ENCODE results near the gene MAGEA6.
"Not testable (repeated sequence)": the region's sequence is repeated elsewhere in the genome, so short reads cannot be mapped to it uniquely, and the experiment has no call there.

MAGEA6 gene, protein sequence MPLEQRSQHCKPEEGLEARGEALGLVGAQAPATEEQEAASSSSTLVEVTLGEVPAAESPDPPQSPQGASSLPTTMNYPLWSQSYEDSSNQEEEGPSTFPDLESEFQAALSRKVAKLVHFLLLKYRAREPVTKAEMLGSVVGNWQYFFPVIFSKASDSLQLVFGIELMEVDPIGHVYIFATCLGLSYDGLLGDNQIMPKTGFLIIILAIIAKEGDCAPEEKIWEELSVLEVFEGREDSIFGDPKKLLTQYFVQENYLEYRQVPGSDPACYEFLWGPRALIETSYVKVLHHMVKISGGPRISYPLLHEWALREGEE

DNA sequence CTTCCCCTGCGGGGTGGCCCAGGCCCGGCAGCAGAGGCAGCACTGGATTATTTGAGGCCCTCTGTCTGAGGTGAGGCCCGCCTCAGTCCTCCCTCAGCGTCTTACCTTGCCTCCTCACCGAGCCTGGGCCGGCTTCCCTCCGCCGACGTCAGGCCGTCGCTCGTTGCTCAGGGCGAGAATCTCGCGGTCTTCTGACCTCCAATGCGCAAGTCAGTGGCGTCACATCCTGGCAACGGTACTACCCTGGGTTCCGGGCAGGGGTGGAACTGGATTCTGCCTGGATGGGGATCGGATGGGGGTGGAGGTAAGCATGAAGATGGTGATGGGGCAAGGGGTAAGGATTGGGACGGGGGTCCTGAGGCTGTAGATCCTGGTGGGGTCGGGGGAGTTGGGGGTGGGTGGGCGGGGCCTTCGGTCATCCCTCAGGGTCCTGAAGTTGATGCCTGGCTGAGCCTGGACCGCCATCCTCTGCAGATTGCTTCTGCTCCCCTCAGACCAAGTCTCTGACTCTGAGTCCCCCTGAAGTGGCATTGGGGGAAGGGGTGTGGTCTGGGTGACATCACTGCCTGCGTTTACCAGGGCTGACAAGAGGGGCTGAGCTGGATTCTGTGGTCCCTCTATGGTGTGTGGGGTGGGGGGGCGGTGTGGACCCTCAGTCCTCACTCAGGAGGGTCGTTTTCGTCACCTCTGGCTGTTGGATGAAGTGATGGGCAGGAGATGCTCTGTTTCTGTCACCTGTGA is at the start of gene MAGEA6:
Gene MAGEA6, minus strand, starts transcription at position 141 of the 741 bp plus-strand sequence. CDS start 2,039 bp downstream, outside the sequence.
- not testable (repeated sequence) for TF ChIP-seq GATA3, GATA2 (IDR thresholded peaks at IDR 0.05; ENCODE audit: low read depth, low read length)

DNA sequence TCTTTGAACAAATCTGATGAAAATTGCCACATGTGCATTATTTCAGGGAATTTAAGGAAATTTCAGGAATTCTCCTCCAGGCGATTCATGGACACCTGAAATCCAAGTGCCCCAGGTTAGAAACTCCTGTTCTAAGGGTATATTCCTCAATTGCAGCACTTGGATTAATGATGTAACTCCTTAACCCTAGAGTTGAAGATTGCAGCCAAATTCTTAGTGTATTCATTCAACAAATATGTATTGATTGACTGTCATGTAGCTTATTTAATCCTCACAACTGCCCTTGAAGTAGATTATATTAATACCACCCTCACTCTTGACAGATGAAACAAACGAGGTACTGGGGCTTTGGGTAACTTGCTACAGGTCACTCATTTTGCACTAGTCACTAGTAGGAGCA is 49.8 kb upstream of the MAGEA6 start:
- TF ChIP-seq GATA2 (IDR thresholded peaks at IDR 0.05; ENCODE audit: low read depth, low read length) = no peak
- no peak for TF ChIP-seq GATA3 (IDR thresholded peaks at IDR 0.05; ENCODE audit: low read depth, low read length)

DNA sequence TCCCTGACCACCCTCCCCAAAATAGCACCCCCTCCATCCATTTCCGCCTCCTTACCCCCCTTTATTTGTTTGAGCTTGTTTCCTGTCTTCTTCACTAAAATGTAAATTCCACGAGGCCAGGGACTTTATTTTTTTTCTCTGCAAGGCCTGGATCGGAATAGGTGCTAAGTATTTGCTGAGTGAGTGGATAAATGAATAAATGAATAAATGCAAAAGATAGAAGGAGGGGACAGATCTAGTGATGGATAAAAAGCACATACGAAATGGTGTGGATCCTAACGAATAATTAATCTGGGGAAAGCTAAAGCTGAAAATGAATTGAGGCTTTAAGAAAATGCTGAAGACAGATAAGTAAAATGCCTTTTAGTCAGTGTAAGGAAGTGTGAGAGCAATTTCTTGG is 48.9 kb upstream of the MAGEA6 start:
- no peak for TF ChIP-seq GATA2 (IDR thresholded peaks at IDR 0.05; ENCODE audit: low read depth, low read length)

DNA sequence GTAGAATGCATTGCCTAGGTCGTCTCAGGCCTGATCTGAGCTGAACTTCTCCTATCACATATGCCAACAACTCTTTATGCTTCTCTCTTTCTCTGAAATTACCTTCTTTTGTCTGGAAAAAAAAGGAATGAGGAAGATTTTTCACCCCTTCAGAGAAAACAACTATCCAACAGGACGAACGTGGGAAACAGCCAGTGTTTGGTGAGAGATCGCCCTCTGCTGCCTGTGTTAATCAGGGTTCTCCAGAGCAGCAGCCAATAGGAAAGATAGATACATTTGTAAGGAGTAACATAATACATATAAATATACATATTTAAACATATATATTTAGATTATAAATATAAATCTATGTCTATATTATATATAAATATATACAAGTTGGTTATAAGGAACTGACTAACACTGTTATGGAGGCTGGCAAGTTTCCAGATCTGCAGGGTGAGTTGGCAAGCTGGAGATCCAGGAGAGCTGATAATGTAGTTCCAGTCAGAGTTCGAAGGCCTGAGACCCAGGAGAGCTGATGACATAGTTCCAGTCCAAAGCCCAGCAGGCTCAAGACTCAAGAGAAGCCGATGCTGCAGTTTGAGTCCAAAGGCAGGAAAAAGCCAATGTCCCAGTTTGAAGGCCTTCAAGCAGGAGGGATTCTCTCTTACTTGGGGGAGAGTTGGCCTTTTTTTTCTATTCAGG is 47.7 kb upstream of the MAGEA6 start:
- TF ChIP-seq GATA3 (IDR thresholded peaks at IDR 0.05; ENCODE audit: low read depth, low read length) (no peak), GATA2 (IDR thresholded peaks at IDR 0.05; ENCODE audit: low read depth, low read length) (peak; percentile 69)

DNA sequence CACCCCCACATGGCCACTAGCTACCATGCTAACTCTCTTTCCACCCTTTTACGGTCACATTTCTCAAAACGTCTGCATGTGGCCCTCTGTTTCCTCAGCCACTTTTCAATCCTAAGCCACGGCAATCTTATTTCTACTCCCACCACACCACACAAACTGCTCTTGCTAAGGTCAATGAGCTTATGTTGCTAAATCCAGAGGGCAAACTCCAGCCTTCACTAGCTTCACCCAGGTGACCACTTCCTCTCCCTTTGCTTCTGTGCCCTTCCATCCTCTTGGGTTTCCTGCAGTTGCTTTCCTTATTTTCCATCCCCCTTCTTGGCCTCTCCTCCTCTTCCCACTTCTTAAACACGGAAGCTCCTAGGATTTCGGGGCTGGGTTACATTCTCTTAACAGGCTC is 44.6 kb upstream of the MAGEA6 start:
- TF ChIP-seq GATA3 (IDR thresholded peaks at IDR 0.05; ENCODE audit: low read depth, low read length) (no peak), GATA2 (IDR thresholded peaks at IDR 0.05; ENCODE audit: low read depth, low read length) (no peak)

DNA sequence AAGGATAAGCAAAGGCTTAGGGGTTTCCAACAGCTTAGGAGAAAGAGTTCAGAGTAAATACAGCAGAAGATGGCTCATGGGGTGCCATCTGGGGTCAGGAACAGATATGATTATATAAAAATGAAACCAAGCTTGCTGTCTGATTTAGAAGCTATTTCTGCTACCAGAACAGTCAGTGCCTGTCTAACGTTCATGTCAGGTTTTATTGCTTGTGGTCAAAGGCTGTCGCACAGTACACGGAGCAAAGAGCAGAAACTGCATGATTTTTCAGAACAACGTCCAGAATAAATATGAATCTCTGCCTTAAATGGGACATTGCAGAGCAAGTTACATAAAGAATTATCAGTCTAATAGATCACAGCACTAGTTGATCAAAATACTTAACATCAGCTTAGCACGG is 43.7 kb upstream of the MAGEA6 start:
- no peak for TF ChIP-seq GATA3 (IDR thresholded peaks at IDR 0.05; ENCODE audit: low read depth, low read length)
- TF ChIP-seq GATA2 (IDR thresholded peaks at IDR 0.05; ENCODE audit: low read depth, low read length) = no peak

DNA sequence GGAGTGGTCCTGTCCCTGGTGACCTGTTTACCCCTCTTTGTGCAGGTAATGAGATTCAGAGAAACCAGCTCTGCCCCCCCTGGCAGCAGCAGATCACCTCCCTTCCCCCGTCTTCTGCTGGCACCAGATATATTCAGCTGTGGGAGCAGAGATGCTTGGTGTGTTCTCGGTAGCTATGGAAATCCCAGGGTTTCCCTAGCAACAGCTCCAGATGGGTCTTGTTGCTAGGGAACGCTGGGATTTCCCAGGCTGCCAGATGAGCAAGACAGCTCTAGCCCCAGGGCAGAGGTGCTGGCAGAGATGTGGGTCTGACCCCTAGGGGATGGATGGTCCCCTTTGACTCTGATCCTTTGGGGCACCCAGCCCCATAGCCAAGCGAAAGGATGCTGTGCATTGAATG is 40.9 kb upstream of the MAGEA6 start:
- TF ChIP-seq GATA2 (IDR thresholded peaks at IDR 0.05; ENCODE audit: low read depth, low read length) = no peak
- TF ChIP-seq GATA3 (IDR thresholded peaks at IDR 0.05; ENCODE audit: low read depth, low read length) = no peak

DNA sequence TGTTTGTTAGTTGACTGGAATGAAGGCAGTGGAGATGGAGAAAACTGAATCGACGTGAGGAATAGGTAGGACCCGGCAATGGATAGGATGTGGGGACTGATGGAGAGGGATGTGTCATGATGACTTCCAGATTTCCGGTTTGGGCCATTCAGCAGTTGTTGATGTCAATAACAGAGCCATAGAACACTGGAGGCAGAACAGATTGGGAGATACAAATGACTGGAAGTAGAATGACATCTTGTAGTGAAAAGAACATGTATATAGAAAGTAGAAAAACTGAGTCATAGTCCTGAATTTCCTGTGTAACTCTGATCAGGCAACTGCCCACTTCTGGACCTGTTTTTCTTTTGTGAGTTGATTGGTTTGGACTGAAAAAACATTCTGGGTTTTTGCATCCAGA is 36.5 kb upstream of the MAGEA6 start:
- TF ChIP-seq GATA2 (IDR thresholded peaks at IDR 0.05; ENCODE audit: low read depth, low read length) = no peak
- no peak for TF ChIP-seq GATA3 (IDR thresholded peaks at IDR 0.05; ENCODE audit: low read depth, low read length)

DNA sequence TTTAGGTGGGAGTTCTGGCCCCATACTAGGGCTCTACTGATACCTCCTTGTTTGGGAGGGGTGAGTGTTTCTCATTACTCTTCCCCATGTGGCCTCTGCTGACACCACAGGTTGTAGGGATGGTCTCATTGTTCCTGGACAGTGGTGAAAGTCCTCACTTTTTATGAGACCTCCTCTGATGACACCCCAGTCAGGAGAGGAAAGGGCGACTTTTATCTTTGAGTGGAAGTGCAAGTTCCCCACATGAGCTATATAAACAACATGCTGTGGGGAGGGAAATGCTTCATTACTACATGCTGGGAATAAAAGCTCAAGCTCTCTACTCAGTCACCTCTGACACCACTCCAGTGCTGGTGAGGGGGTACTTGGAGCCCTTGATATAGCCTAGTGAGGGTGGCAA is 29.5 kb upstream of the MAGEA6 start:
- TF ChIP-seq GATA3 (IDR thresholded peaks at IDR 0.05; ENCODE audit: low read depth, low read length) (no peak), GATA2 (IDR thresholded peaks at IDR 0.05; ENCODE audit: low read depth, low read length) (no peak)

DNA sequence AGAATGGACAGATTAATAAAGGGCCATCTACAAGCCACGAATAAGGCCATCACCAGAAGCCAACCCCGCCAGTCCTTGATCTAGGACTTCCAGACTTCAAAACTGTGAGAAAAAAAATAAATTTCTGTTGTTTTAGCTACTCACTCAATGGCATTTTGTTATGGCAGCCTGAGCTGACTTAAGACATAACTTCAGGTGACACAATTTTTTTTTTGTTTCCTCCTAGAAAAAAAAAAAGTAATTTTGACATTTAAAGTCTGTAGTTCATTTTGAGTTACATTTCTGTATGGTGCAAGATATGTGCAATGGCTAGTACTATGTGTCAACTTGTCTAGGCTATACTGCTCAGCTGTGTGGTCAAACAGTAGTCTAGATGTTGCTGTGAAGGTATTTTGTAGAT is 10.6 kb downstream of the MAGEA6 start, which contains the start of gene CSAG3:
Gene CSAG3, plus strand, starts transcription at position 301 of the 400 bp plus-strand sequence.
- TF ChIP-seq GATA3, GATA2 (IDR thresholded peaks at IDR 0.05; ENCODE audit: low read depth, low read length): not testable (repeated sequence)

DNA sequence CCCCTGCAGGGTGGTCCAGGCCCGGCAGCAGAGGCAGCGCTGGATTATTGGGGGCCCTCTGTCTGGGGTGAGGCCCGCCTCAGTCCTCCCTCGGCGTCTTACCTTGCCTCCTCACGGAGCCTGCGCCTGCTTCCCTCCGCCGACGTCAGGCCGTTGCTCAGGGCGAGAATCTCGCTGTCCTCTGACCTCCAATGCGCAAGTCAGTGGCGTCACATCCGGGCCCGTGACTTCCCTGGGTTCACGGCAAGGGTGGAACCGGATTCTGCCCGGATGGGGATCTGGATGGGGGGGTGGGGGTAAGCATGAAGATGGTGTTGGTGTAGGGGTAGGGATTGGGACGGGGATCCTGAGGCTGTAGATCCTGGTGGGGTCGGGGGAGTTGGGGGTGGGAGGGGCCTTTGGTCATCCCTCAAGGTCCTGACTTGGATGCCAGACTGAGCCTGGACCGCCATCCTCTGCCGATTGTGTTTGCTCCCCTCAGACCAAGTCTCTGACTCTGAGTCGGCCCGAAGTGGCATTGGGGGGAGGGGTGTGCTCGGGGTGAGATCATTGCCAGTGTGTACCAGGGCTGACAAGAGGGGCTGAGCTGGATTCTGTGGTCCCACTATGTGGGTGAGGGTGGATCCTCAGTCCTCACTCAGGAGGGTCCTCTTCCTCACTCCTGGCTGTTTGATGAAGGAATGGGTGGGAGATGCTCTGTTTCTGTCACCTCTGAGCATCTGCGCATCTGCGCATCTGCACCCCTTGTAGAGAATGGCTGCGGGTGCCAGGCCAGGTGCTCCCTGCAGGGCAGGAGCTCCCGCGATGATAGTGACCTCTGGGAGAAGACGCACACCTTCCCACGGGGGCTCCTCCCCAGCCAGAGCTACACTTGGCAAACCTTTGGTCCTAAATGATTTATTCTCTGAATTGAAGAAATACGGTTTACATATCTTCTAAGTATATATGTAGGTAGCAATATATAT is 15.5 kb downstream of the MAGEA6 start, which contains the start of gene MAGEA2:
Gene MAGEA2, minus strand, starts transcription at position 157 of the 965 bp plus-strand sequence. CDS start 2,479 bp downstream, outside the sequence.
- TF ChIP-seq GATA2, GATA3 (IDR thresholded peaks at IDR 0.05; ENCODE audit: low read depth, low read length): not testable (repeated sequence)

DNA sequence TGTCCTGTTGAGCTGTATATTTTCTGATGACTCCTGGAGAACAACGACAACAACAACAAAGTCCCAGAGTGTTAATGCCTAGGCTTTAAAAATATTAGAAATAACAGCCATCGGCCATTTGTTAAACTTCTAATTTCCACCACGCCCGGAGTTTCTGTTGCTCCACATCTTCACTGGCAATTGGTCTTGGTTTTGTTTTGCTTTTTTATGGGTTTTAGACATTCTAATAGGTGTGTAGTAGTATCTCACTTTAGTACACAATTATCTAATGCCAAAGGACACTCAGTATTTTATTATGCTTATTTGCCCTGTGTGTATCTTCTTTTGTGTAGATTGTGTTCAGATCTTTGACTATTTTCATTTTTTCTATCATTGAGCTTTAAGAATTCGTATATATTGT is 30.9 kb downstream of the MAGEA6 start:
- TF ChIP-seq GATA3 (IDR thresholded peaks at IDR 0.05; ENCODE audit: low read depth, low read length) = no peak
- TF ChIP-seq GATA2 (IDR thresholded peaks at IDR 0.05; ENCODE audit: low read depth, low read length) = no peak

DNA sequence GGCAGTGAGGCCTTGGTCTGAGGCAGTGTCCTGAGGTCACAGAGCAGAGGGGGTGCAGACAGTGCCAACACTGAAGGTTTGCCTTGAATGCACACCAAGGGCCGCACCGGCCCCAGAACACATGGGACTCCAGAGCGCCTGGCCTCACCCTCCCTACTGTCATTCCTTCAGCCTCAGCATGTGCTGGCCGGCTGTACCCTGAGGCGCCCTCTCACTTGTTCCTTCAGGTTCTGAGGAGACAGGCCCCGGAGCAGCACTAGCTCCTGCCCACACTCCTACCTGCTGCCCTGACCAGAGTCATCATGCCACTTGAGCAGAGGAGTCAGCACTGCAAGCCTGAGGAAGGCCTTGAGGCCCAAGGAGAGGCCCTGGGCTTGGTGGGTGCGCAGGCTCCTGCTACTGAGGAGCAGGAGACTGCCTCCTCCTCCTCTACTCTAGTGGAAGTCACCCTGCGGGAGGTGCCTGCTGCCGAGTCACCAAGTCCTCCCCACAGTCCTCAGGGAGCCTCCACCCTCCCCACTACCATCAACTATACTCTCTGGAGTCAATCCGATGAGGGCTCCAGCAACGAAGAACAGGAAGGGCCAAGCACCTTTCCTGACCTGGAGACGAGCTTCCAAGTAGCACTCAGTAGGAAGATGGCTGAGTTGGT is 33.5 kb downstream of the MAGEA6 start:
- no peak for TF ChIP-seq GATA2 (IDR thresholded peaks at IDR 0.05; ENCODE audit: low read depth, low read length)
- TF ChIP-seq GATA3 (IDR thresholded peaks at IDR 0.05; ENCODE audit: low read depth, low read length) = no peak
